BJ (cell line): Measurements from ENCODE around the gene METTL23. TPM values are rescaled to one million over a fixed set of nuclear protein-coding genes. Genes with fewer than 3 reads are reported as not detected.
"Not testable (repeated sequence)": the region's sequence is repeated elsewhere in the genome, so short reads cannot be mapped to it uniquely, and the experiment has no call there.

Experiments used
- CTCF ChIA-PET: fragments of 350-600 bp; formaldehyde crosslinking; extraction: SDS; loops from one replicate; lab custom pipeline; 2021; ENCODE audit warnings: antibody characterized with exemption, inconsistent platforms; lab: Yijun Ruan, JAX
- POLR2A ChIA-PET: fragments of 300-600 bp; sonication (Branson Sonifier 250); formaldehyde crosslinking; extraction: SDS; loops from one replicate; lab custom pipeline; 2021; ENCODE audit warnings: antibody characterized with exemption; lab: Charles Lee
- DNase-seq: peaks from one replicate; pipeline ENCODE4 v3.0.0-alpha.2; 2011; ENCODE audit warnings: low read depth
- H3K27me3 ChIP-seq: 2 replicates; pipeline ENCODE4 v1.6.0; 2011; ENCODE audit warnings: low read length; ENCODE audit not compliant: control insufficient read depth, insufficient read depth
- H3K36me3 ChIP-seq: 2 replicates; pipeline ENCODE4 v1.5.1; 2011; ENCODE audit warnings: low read length; ENCODE audit not compliant: control insufficient read depth, insufficient read depth
- H3K4me3 ChIP-seq: 2 replicates; pipeline ENCODE4 v1.5.1; 2011; ENCODE audit warnings: low read depth, mild to moderate bottlenecking, control low read depth, low read length
- polyA plus RNA-seq: library from polyadenylated mRNA; depleted of rRNA; stranded (reverse); fragments of >200 nt; gene quantifications from 2 replicates; pipeline ENCODE4 v1.2.3, GENCODE V29; 2011
- TF ChIP-seq, protein P1 (sequence below): IDR thresholded peaks from 2 replicates; pipeline ENCODE4 v1.5.1; 2011; ENCODE audit warnings: low read depth, mild to moderate bottlenecking, control low read depth, inconsistent platforms, low read length, moderate library complexity; ENCODE audit not compliant: insufficient read depth

METTL23 gene
- polyA plus RNA-seq, 1 experiment = 35.0 TPM

DNA sequence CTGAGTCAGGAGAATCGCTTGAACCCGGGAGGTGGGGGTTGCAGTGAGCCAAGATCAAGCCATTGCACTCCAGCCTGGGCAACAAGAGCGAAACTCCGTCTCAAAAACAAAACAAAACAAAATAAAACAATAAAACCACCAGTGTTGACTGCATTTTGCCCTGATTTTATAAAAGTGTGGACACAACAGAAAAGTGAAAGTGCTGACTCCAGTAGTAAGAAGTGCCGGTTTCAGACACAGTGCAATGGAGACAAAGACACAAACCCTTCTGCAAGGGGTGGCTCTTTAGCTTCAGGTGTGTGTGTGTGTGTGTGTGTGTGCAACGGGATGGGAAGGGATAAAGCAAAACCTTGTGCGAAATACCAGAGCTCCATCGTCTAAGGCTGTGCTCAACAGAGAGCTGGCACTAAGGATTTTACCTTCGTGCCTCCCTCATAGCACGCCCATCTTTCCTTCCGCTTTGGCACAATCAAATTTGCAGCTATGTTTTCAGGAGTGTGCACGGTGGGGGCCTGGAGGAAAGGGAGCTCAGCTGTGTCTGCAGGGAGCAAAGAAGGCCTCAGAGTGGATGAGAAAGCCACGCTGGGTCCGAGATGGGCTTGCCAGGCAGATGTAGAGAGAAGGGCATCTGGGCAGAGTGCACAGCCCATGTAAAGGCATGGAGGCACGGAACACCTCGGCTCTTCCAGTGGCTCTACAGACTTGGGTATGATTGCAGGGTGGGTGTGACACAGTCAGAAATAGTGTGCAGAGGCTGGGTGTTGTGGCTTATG, 31.4 kb upstream of the METTL23 start:
- Histone ChIP-seq H3K27me3 (no peaks in the 10 kb centered on the region), H3K36me3 (peaks cover 6% of the 10 kb centered on the region), H3K4me3 (no peak overlapping the region)
- CTCF ChIA-PET = no interaction called here
- no peak for DNase-seq
- TF ChIP-seq, protein P1, sequence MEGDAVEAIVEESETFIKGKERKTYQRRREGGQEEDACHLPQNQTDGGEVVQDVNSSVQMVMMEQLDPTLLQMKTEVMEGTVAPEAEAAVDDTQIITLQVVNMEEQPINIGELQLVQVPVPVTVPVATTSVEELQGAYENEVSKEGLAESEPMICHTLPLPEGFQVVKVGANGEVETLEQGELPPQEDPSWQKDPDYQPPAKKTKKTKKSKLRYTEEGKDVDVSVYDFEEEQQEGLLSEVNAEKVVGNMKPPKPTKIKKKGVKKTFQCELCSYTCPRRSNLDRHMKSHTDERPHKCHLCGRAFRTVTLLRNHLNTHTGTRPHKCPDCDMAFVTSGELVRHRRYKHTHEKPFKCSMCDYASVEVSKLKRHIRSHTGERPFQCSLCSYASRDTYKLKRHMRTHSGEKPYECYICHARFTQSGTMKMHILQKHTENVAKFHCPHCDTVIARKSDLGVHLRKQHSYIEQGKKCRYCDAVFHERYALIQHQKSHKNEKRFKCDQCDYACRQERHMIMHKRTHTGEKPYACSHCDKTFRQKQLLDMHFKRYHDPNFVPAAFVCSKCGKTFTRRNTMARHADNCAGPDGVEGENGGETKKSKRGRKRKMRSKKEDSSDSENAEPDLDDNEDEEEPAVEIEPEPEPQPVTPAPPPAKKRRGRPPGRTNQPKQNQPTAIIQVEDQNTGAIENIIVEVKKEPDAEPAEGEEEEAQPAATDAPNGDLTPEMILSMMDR = no peak
- POLR2A ChIA-PET = no interaction called here

DNA sequence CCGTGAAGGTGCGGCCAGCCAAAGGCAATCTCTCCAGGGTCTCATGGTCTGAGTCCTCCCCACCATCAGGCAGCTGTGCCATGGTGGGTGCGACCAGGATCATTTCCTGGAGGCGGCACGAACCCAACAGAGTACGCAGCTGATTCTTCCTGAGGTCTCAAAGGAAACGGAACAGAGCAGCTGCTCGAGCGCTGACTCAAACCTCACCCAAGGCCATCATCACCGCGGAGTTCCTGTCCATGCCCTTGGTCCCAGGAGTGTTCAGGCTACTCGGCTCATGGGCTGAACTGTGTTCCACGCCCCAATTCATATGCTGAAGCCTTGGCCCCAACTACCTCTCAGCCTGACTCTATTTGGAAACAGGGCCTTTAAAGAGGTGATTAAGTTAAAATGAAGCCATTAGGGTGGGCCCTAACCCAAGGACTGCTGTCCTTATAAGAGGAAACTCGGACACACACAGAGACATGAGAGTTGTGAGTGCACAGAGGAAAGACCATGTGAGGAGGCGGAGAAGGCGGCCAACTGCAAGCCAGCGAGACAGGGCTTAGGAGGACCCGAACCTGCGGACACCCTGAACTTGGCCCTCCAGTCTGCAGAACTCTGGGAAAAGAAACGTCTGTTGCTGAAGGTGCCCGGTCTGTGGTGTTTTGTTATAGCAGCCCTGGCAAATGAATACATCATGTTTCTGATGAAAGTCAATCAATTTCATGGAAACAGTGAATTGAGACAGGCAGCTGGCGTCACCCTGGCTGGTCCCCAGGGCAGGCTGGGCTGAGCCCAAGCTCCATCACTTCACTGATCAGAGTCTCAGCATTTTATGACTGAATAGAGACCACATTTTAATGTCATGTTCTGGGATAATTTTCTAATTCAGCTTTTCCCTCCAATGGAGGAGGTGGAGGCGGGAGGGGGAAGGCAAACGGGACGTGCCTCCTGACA, 29.6 kb upstream of the METTL23 start:
- no peak for DNase-seq
- H3K36me3 ChIP-seq = peaks cover 6% of the 10 kb centered on the region
- POLR2A ChIA-PET = no interaction called here
- TF ChIP-seq, protein P1 = no peak
- CTCF ChIA-PET = interaction anchor here (0.7 to 1.9 kb wide), 5 partner anchors 8 to 21 kb away, joined by 3 to 11 read pairs (median 5); no protein-coding TSS in a partner anchor
- H3K27me3 ChIP-seq = no peaks in the 10 kb centered on the region
- H3K4me3 ChIP-seq = no peak overlapping the region

DNA sequence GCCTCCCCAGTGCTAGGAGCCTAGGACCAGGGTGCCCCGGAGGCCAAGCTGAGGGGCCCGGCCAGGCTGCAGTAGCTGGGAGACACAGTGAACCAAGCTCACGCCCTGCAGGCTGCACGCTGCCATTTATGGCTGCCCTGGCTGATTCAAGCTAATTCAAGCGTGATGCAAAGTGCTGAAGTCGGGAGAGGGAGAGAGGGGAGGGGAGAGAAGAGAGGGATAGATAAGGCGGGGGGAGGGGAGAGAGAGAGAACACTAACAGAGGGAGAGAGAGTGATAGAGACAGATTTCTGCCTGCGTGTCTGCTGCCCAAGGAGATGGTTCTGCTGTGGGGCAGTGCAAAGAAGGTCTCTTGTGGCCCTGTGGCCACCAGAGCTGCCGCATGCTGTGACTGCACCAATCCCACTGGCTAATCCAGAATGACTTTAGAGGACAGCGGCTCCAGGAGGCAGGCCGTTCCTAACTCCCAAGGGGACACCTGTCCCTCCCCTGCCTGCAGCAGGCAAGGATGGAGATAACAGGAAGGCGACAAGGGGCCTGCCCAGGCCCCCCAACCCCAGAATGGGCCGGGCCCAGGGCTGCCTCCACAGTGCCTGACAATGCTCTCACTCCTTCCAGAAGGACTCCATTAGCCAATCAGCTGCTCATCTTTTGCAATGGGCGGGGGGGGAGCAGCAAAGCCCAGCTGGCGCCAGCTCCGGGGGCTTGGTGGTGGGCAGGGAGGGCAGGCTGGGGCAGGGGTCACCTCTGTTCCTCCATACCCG, 28.8 kb upstream of the METTL23 start:
- ChIA-PET POLR2A (no interaction called here), CTCF (interaction anchor here (0.7 to 1.9 kb wide), 5 partner anchors 9 to 20 kb away, joined by 3 to 11 read pairs (median 5); no protein-coding TSS in a partner anchor)
- TF ChIP-seq, protein P1 = no peak
- DNase-seq = no peak
- Histone ChIP-seq H3K36me3 (peaks cover 6% of the 10 kb centered on the region), H3K27me3 (no peaks in the 10 kb centered on the region), H3K4me3 (no peak overlapping the region)

DNA sequence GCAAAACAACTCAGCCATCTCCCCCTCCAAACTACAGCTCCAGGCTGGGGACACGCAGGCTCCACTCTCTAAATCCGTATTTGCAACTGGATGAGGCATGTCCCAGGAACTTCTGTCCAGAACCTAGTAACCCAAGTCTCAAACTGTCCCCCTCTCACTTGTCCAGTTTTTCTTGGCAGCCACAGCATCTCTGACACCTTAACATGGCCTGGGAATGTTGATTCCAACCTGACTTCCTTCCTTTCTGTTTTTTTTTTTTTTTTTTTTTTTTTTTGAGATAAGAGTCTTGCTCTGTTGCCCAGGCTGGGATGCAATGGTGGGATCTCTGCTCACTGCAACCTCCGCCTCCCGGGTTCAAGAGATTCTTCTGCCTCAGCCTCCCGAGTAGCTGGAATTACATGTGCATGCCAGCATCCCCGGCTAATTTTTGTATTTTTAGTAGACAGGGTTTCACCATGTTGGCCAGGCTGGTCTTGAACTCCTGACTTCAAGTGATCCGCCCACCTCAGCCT, 28.1 kb upstream of the METTL23 start:
- CTCF ChIA-PET = interaction anchor here (1.9 kb wide), 1 partner anchor 17 kb away, joined by 11 read pairs; no protein-coding TSS in a partner anchor
- DNase-seq, POLR2A ChIA-PET, H3K4me3 ChIP-seq, H3K27me3 ChIP-seq, H3K36me3 ChIP-seq: not testable (repeated sequence)

DNA sequence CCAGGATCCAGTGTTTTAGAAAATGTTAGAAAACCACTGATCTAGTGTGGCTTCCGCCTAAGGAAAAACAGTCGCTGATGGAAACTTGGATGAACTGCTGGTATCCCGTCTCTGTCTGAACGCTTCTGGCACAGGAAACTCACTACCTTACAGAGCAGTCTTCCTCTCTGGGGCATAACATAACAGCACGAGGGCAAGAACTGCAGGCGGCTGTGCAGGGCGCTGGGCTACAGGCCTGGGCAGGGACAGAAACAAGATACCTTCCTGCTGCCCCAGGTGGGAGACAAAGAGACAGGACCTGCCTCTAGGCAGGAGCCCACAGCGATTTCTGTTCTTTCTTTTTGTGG, 26.4 kb upstream of the METTL23 start:
- no peaks in the 10 kb centered on the region for H3K27me3 ChIP-seq
- ChIA-PET CTCF (no interaction called here), POLR2A (no interaction called here)
- TF ChIP-seq, protein P1 = no peak
- no peak for DNase-seq
- H3K4me3 ChIP-seq = no peak overlapping the region; the same call in 1 of the 2 replicates
- H3K36me3 ChIP-seq = peaks cover 6% of the 10 kb centered on the region
